Measurements from ENCODE around the gene EP400. TPM values are rescaled to one million over a fixed set of nuclear protein-coding genes. Genes with fewer than 3 reads are reported as not detected.

The EP400 gene
- total RNA-seq, 6 experiments from 2014 or later = 27.5 to 35.3 (median 30.4) TPM

DNA sequence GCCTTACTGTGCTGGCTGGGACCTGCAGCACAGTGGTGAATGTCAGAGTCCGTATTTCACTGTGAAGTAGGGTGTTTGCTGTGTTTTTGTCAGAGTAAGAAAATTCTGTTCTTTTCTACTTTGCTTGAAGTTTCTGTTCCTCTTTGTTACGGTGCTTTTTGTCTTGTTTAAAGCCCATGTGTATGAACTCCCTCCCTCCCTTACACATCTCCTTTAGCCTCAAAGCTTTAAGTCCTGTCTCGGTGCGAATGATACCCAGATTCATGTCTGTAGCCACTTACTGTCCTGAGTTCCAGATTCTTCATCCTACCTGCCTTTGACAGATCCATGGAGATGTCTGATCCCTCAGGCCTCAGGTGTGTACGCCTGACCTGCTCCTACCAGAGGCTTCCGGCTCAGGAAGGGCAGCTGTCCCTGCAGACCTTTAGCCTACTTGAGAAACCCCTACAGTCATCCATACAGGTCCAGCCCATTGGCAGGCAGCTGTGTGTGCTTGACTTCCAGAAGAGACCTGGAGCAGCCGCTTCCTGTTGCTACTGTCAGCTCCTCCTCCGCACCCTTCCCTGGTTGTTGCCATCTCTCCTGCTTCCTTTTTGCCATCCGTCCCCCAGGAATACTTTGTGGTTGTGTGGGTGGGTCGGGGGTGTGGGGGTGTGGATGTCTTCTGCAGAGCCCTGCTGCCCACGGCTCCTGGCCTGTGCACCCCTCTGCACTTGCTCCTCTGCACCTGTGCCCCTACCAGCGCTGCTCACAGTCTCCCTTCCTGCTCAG lies 121.5 kb downstream of the EP400 start:
- Mint-ChIP-seq H3K27me3 (ENCODE audit: insufficient read depth) (no peaks in the 10 kb centered on the region), H3K9me3 (no peaks in the 10 kb centered on the region), H3K27ac (no peak overlapping the region), H3K4me3 (no peak overlapping the region), H3K4me1 (ENCODE audit: low read depth) (no peaks in the 10 kb centered on the region), H3K36me3 (ENCODE audit: low read depth) (peaks cover 9% of the 10 kb centered on the region; the same call in 1 of the 2 replicates)
- DNase-seq = no peak
- TF ChIP-seq, protein P1, sequence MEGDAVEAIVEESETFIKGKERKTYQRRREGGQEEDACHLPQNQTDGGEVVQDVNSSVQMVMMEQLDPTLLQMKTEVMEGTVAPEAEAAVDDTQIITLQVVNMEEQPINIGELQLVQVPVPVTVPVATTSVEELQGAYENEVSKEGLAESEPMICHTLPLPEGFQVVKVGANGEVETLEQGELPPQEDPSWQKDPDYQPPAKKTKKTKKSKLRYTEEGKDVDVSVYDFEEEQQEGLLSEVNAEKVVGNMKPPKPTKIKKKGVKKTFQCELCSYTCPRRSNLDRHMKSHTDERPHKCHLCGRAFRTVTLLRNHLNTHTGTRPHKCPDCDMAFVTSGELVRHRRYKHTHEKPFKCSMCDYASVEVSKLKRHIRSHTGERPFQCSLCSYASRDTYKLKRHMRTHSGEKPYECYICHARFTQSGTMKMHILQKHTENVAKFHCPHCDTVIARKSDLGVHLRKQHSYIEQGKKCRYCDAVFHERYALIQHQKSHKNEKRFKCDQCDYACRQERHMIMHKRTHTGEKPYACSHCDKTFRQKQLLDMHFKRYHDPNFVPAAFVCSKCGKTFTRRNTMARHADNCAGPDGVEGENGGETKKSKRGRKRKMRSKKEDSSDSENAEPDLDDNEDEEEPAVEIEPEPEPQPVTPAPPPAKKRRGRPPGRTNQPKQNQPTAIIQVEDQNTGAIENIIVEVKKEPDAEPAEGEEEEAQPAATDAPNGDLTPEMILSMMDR (IDR thresholded peaks at IDR 0.05) = no peak

DNA sequence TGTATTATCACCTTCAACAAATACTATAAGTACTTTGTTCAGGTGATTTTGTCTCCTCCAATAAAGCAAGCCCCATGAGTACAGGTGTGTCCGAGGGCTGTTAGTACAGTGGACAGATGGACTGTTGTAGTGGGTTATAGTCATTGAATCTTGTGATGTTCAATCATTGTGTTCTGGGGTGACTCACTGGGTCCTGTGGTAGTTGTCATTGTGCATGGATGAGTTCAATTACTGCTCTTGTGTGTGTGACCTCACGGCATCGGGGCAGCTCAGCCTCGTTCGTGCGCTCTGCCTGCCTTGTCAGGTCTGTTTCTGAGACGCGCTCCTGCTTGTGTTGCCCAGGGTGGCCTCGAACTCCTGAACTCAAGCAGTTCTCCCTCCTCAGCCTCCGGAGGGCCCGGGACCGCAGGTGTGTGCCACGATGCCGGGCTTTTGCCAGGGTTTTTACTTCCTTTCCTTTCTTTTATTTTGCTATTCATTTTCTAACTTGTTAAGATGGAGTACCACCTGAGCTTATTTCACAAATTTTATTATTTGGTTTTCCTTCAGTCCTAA lies 122.2 kb downstream of the EP400 start:
- H3K4me1 Mint-ChIP-seq (ENCODE audit: low read depth) = no peaks in the 10 kb centered on the region
- H3K27me3 Mint-ChIP-seq (ENCODE audit: insufficient read depth) = no peaks in the 10 kb centered on the region
- TF ChIP-seq, protein P1 (IDR thresholded peaks at IDR 0.05) = no peak
- H3K9me3 Mint-ChIP-seq = no peaks in the 10 kb centered on the region
- no peak overlapping the region for H3K4me3 Mint-ChIP-seq
- DNase-seq = no peak
- H3K36me3 Mint-ChIP-seq (ENCODE audit: low read depth) = peaks cover 8% of the 10 kb centered on the region; the same call in 1 of the 2 replicates
- H3K27ac Mint-ChIP-seq = no peak overlapping the region

DNA sequence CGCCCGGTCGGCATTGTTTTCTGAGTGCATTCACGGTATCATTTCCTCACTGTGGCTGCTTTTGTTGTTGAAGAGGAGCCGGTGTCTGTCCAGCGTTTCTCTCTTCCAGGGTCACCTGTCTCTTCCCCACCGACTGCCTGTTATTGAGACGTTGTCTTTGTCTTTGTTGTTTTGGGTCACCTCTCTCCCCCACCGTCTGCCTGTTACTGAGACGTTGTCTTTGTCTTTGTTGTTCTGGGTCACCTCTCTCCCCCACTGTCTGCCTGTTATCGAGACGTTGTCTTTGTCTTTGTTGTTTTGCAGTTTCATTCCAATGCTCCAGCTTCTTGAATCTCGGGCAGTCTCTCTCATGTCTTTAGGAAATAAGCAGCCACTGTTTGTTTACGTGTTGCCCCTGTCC lies 124.5 kb downstream of the EP400 start:
- Mint-ChIP-seq H3K9me3 (no peaks in the 10 kb centered on the region), H3K4me1 (ENCODE audit: low read depth) (peaks cover 13% of the 10 kb centered on the region), H3K27ac (no peak overlapping the region), H3K27me3 (ENCODE audit: insufficient read depth) (0 out of 2 replicates have a peak, but pooled peaks cover 3% of the 10 kb centered on the region), H3K36me3 (ENCODE audit: low read depth) (peaks cover 24% of the 10 kb centered on the region), H3K4me3 (no peak overlapping the region)
- TF ChIP-seq, protein P1 (IDR thresholded peaks at IDR 0.05) = no peak
- no peak for DNase-seq

DNA sequence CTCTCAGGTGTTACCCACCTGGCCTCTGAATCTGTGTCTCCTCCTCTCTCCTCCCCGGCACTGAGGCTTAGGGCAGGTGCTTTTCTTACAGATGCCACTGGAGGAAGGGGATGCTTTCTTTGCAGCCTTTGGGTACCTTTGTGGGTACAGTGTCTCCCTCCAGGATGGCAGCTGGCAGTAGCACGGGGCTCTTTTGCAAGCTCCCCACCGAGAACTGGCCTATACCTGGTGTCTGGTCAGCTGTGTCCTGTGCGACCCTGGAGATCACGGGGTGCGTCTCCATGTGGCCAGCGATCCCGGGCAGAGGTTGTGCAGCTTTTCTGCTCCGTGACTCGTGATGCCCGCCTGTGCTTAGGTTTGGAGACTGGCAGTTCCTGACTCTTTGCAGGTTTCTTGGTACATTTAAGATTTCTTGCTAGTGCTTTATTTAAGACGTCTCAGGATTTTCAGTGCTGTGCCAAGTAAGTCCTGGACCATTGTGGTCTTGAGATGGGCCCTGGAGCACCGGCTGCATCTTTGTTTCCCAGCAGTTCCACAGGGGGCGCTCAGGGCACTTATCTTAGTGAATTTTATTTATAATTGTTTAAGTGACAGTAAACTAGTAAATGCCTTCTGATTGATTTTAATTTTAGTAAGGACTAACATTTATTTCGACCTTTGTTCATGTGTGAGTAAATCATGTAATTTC lies 125.4 kb downstream of the EP400 start:
- H3K36me3 Mint-ChIP-seq (ENCODE audit: low read depth) = peaks cover 29% of the 10 kb centered on the region
- 0 out of 2 replicates have a peak, but pooled peaks cover 3% of the 10 kb centered on the region for H3K27me3 Mint-ChIP-seq (ENCODE audit: insufficient read depth)

More for the DNA sequence above, 125.4 kb downstream of the EP400 start:
- no peak for DNase-seq
- no peak overlapping the region for H3K27ac Mint-ChIP-seq
- no peak overlapping the region for H3K4me3 Mint-ChIP-seq
- TF ChIP-seq, protein P1 (IDR thresholded peaks at IDR 0.05) = peak; percentile 70
- peaks cover 13% of the 10 kb centered on the region for H3K4me1 Mint-ChIP-seq (ENCODE audit: low read depth)
- H3K9me3 Mint-ChIP-seq = no peaks in the 10 kb centered on the region

Data from HFFc6 (cell line).